K562 (cell line): ENCODE measurements around the gene FANCG. TPM values are rescaled to one million over a fixed set of nuclear protein-coding genes. Genes with fewer than 3 reads are reported as not detected.
A peak's percentile ranks its signal among the peaks of the same experiment; 100 is the strongest.

Source experiments
- CBFB ChIP-seq: sonication (generic); formaldehyde crosslinking; IDR thresholded peaks from 2 replicates; pipeline ENCODE4 v1.4.0; 2020; ENCODE audit warnings: mild to moderate bottlenecking, missing genetic modification reagents
- FOS ChIP-seq: IDR thresholded peaks from 3 replicates; pipeline ENCODE4 v1.6.1; 2011; ENCODE audit not compliant: insufficient read length; ENCODE audit errors: extremely low read depth
- FOXJ2 ChIP-seq: fragments of 200-800 bp; sonication (Bioruptor generic); IDR thresholded peaks from 2 replicates; pipeline ENCODE4 v1.6.1; 2016; ENCODE audit warnings: missing genetic modification characterization, missing compliant biosample characterization
- KDM4B ChIP-seq, 2 experiments: fragments of 450-650 bp in 1 of 2; sonication (generic) in 1 of 2; IDR thresholded peaks; 2 replicates each; pipeline ENCODE4 v1.6.1; 2016 to 2017; ENCODE audit warnings: borderline replicate concordance in 2 of 2, antibody characterized with exemption in 1 of 2, low read depth in 1 of 2, mild to moderate bottlenecking in 1 of 2
- MEF2A ChIP-seq: IDR thresholded peaks from 2 replicates; pipeline ENCODE4 v1.6.1; 2011; ENCODE audit warnings: low read depth, mild to moderate bottlenecking, low read length, moderate library complexity; ENCODE audit not compliant: control insufficient read depth
- NCOA1 ChIP-seq: fragments of 450-650 bp; IDR thresholded peaks from 2 replicates; pipeline ENCODE4 v1.6.1; 2016; ENCODE audit warnings: low read depth
- PHF20 ChIP-seq: fragments of 450-650 bp; IDR thresholded peaks from 2 replicates; pipeline ENCODE4 v1.6.1; 2018; ENCODE audit not compliant: partially characterized antibody
- PRDM10 ChIP-seq: fragments of 450-650 bp; IDR thresholded peaks from 2 replicates; pipeline ENCODE4 v1.6.1; 2018; ENCODE audit not compliant: partially characterized antibody
- RBM14 ChIP-seq: fragments of 200-400 bp; formaldehyde crosslinking; IDR thresholded peaks from 2 replicates; pipeline ENCODE4 v1.6.1; 2018; ENCODE audit warnings: low read depth, mild to moderate bottlenecking, low read length, moderate library complexity, borderline replicate concordance; ENCODE audit not compliant: insufficient read depth
- SAFB ChIP-seq: fragments of 200-400 bp; formaldehyde crosslinking; IDR thresholded peaks from 2 replicates; pipeline ENCODE4 v1.6.1; 2017; ENCODE audit warnings: low read depth, low read length, borderline replicate concordance
- TAF1 ChIP-seq: IDR thresholded peaks from 2 replicates; pipeline ENCODE4 v1.6.1; 2011; ENCODE audit warnings: mild to moderate bottlenecking, low read length, moderate library complexity; ENCODE audit not compliant: insufficient read depth, control insufficient read depth, severe bottlenecking; ENCODE audit errors: extremely low read depth
- TRIM24 ChIP-seq, 2 experiments: fragments of 450-650 bp; IDR thresholded peaks; 2 replicates each; pipeline ENCODE4 v1.6.1; 2016
- ZC3H11A ChIP-seq: IDR thresholded peaks from 2 replicates; pipeline ENCODE4 v1.6.1; 2012; ENCODE audit warnings: low read depth, low read length, improper control_type of control experiment
- ZEB2 ChIP-seq: fragments of 450-650 bp; IDR thresholded peaks from 2 replicates; pipeline ENCODE4 v1.6.1; 2016
- polyA plus RNA-seq, 8 experiments: library from polyadenylated mRNA; depleted of rRNA in 4 of 8; stranded (reverse) in 5 of 8; unstranded in 3 of 8; fragments of >200 nt; fragmentation: Nextera tagmentation in 2 of 8; fragmentation: Illumina TruSeq in 1 of 8; extraction: Ambion mirVana in 2 of 8; extraction: Trizol in 1 of 8; gene quantifications; 2 replicates each; pipeline versions ENCODE4 v1.2.1 to v1.2.3, GENCODE V29; 2011 to 2014; ENCODE audit warnings: inconsistent platforms in 1 of 8, missing spikeins in 1 of 8
- total RNA-seq, 7 experiments: library from RNA; depleted of rRNA in 6 of 7; stranded (reverse); fragments of >200 nt in 6 of 7; fragmentation: Illumina TruSeq in 2 of 7; extraction: Trizol in 2 of 7; gene quantifications; 2 replicates each; pipeline versions ENCODE4 v1.2.1 to v1.2.3, GENCODE V29; 2011 to 2021; ENCODE audit warnings: low replicate concordance in 1 of 7
- TF ChIP-seq, protein P1 (sequence below): sonication (generic); formaldehyde crosslinking; IDR thresholded peaks from 2 replicates; pipeline ENCODE4 v1.8.0; 2022; ENCODE audit warnings: mild to moderate bottlenecking, missing genetic modification reagents
- TF ChIP-seq, protein P2 (sequence below): fragments of 450-650 bp; IDR thresholded peaks from 2 replicates; pipeline ENCODE4 v1.6.1; 2018; ENCODE audit warnings: mild to moderate bottlenecking, low read depth; ENCODE audit not compliant: partially characterized antibody

Gene FANCG
- total and polyA plus RNA-seq, 9 of the 15 experiments (the other 6 are each of a cell fraction or from before 2014, with no cell fraction given): 7.5 to 43.9 (median 31.0) TPM

DNA sequence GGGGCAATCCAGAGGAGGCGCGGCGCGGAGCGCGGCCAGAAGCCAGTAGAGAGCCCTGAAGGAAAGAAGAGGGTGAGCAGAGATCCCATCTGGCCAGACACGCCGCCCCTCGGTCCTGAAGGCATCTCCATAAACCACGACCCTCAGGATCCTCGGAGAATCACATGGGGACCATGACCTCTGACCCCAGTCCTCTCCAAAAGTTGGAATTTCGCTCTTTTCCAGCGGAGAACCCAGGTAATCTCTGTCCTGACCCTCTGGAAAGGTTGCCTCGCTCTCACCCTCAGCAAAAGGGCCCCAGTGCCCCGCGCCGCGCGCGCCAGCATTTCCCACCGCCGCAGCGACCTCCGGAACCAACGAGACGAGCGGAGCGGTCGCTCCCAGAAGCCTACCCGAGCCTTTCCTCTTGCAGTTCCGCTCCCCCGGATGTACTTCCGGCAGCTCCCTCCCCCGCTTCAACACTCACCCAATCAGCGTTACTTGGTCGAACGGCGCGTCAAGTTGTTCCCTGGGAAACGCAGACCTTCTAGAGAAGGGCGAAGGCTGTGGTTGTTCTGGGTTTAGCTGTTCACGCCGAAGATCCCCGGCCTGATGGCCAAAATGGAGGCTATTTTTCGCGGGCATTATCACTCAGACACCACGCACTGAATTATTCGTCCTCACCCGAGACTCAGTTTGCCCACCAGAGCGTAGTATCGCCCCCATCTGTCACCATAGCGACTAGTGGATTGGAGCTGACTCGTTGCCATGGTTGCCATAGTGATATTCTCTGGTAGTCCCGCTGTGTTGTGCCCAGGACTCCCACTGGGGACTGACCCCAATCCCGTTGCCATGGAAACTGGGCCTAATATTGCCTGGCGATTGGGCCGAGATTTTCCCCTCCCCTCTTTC, 23.3 kb upstream of the FANCG start, which contains the start of gene STOML2 (continued):
- peak; percentile 42 for TF ChIP-seq PRDM10
- no peak for TF ChIP-seq CBFB (CRISPR knock-in tag)
- TF ChIP-seq KDM4B (IDR thresholded peaks at IDR 0.05; ENCODE audit: borderline replicate concordance in 2 of 2, low read depth in 1 of 2): peak in 1 of 2 experiments; percentile 100; a peak in 2 of 4 replicates
- peak; percentile 34 for TF ChIP-seq FOS
- TF ChIP-seq TRIM24 (IDR thresholded peaks at IDR 0.05): peak in 1 of 2 experiments; percentile 98; a peak in 2 of 4 replicates
- TF ChIP-seq PHF20: peak; percentile 92
- no peak for TF ChIP-seq SAFB
- TF ChIP-seq, protein P1, sequence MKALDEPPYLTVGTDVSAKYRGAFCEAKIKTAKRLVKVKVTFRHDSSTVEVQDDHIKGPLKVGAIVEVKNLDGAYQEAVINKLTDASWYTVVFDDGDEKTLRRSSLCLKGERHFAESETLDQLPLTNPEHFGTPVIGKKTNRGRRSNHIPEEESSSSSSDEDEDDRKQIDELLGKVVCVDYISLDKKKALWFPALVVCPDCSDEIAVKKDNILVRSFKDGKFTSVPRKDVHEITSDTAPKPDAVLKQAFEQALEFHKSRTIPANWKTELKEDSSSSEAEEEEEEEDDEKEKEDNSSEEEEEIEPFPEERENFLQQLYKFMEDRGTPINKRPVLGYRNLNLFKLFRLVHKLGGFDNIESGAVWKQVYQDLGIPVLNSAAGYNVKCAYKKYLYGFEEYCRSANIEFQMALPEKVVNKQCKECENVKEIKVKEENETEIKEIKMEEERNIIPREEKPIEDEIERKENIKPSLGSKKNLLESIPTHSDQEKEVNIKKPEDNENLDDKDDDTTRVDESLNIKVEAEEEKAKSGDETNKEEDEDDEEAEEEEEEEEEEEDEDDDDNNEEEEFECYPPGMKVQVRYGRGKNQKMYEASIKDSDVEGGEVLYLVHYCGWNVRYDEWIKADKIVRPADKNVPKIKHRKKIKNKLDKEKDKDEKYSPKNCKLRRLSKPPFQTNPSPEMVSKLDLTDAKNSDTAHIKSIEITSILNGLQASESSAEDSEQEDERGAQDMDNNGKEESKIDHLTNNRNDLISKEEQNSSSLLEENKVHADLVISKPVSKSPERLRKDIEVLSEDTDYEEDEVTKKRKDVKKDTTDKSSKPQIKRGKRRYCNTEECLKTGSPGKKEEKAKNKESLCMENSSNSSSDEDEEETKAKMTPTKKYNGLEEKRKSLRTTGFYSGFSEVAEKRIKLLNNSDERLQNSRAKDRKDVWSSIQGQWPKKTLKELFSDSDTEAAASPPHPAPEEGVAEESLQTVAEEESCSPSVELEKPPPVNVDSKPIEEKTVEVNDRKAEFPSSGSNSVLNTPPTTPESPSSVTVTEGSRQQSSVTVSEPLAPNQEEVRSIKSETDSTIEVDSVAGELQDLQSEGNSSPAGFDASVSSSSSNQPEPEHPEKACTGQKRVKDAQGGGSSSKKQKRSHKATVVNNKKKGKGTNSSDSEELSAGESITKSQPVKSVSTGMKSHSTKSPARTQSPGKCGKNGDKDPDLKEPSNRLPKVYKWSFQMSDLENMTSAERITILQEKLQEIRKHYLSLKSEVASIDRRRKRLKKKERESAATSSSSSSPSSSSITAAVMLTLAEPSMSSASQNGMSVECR: peak; percentile 71
- TF ChIP-seq FOXJ2 (tag): peak; percentile 66; the same call in 1 of the 2 replicates
- peak; percentile 80 for TF ChIP-seq TAF1
- TF ChIP-seq ZC3H11A: peak; percentile 80; the same call in 1 of the 2 replicates
- no peak for TF ChIP-seq RBM14
- TF ChIP-seq, protein P2, sequence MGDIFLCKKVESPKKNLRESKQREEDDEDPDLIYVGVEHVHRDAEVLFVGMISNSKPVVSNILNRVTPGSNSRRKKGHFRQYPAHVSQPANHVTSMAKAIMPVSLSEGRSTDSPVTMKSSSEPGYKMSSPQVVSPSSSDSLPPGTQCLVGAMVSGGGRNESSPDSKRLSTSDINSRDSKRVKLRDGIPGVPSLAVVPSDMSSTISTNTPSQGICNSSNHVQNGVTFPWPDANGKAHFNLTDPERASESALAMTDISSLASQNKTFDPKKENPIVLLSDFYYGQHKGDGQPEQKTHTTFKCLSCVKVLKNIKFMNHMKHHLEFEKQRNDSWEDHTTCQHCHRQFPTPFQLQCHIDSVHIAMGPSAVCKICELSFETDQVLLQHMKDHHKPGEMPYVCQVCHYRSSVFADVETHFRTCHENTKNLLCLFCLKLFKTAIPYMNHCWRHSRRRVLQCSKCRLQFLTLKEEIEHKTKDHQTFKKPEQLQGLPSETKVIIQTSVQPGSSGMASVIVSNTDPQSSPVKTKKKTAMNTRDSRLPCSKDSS: no peak
- peak; percentile 97 for TF ChIP-seq NCOA1
- peak; percentile 92 for TF ChIP-seq ZEB2
- no peak for TF ChIP-seq MEF2A
